Measurements from ENCODE around the gene PRR33. TPM values are rescaled to one million over a fixed set of nuclear protein-coding genes. Genes with fewer than 3 reads are reported as not detected.

Gene PRR33
- total and polyA plus RNA-seq, 4 donors = not detected

DNA sequence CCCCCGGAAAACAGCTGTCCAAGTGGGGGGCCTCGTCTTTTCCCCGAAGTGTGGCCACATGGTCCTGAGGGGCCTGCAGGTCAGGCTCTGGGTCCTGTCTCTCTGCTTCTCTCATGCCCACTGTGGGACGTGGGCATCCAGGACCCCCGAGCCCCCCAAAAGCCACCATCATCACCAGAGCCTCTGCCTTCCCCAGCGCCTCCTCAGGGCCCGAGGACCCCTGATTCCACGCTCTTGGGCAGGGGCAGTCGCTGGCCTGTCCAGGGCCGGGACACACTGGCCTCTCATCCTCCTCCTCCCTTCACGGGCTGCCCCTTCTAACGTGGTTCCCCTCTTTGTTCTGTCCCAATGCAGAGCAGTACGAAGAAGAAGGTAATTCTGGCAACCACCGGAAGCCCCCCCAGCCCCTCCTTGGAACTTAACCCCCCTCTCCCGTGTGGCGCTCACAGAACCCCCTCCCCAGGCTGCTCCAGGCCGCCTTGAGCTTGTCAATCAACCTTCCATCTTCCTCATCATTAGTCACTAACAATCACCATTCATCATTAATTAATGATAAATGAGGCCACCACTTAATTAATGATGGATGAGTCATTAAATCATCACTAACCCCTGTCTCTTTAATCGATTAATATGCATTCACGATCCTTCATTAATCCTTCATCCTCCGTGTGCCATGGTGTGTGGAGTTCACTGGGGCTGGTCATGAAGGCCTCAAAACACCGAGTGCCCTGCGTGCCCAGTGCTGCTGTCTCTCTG is 31.7 kb upstream of the PRR33 start:
- WGBS = 87% methylated on average over 22 of the region's 22 CpGs
- H3K9me3 ChIP-seq (ENCODE audit: control insufficient read depth in 4 of 4, low read length in 3 of 4) = no peaks in the 10 kb centered on the region
- H3K27ac ChIP-seq (ENCODE audit: low read depth in 1 of 2, low read length in 2 of 2) = no peak overlapping the region
- H3K4me1 ChIP-seq (ENCODE audit: control insufficient read depth in 4 of 4, insufficient read depth in 4 of 4, low read length in 3 of 4) = no peaks in the 10 kb centered on the region
- no peaks in the 10 kb centered on the region for H3K36me3 ChIP-seq (ENCODE audit: control insufficient read depth in 4 of 4, insufficient read depth in 3 of 4, low read depth in 1 of 4, low read length in 3 of 4)
- no peak overlapping the region for H3K9ac ChIP-seq (ENCODE audit: low read depth in 1 of 2, low read length in 2 of 2)
- no peak overlapping the region for H3K4me3 ChIP-seq (ENCODE audit: low read depth in 1 of 3, low read length in 3 of 3)
- H3K27me3 ChIP-seq (ENCODE audit: control insufficient read depth in 4 of 4, insufficient read depth in 4 of 4, low read length in 3 of 4) = no peaks in the 10 kb centered on the region
- no peak for DNase-seq (ENCODE audit: low spot score)
- TF ChIP-seq HNF4A (conservative IDR thresholded peaks at IDR 0.05) = no peak
- TF ChIP-seq, protein P1, sequence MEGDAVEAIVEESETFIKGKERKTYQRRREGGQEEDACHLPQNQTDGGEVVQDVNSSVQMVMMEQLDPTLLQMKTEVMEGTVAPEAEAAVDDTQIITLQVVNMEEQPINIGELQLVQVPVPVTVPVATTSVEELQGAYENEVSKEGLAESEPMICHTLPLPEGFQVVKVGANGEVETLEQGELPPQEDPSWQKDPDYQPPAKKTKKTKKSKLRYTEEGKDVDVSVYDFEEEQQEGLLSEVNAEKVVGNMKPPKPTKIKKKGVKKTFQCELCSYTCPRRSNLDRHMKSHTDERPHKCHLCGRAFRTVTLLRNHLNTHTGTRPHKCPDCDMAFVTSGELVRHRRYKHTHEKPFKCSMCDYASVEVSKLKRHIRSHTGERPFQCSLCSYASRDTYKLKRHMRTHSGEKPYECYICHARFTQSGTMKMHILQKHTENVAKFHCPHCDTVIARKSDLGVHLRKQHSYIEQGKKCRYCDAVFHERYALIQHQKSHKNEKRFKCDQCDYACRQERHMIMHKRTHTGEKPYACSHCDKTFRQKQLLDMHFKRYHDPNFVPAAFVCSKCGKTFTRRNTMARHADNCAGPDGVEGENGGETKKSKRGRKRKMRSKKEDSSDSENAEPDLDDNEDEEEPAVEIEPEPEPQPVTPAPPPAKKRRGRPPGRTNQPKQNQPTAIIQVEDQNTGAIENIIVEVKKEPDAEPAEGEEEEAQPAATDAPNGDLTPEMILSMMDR (IDR thresholded peaks at IDR 0.05; ENCODE audit: low read depth, low read length, missing input control) = no peak
- TF ChIP-seq YY1 (IDR thresholded peaks at IDR 0.05) = no peak
- TF ChIP-seq EGR1 (IDR thresholded peaks at IDR 0.05; ENCODE audit: low read depth in 2 of 2) = no peak
- no peak for TF ChIP-seq NR2F2 (IDR thresholded peaks at IDR 0.05)
- TF ChIP-seq JUND (IDR thresholded peaks at IDR 0.05) = no peak
- TF ChIP-seq FOXA2 (IDR thresholded peaks at IDR 0.05) = no peak
- TF ChIP-seq RXRA (IDR thresholded peaks at IDR 0.05) = no peak
- TF ChIP-seq RAD21 (IDR thresholded peaks at IDR 0.05) = no peak
- no peak for TF ChIP-seq HNF4G (IDR thresholded peaks at IDR 0.05)
- TF ChIP-seq GABPA (IDR thresholded peaks at IDR 0.05 in 1 of 2, conservative IDR thresholded peaks at IDR 0.05 in 1 of 2) = no peak
- TF ChIP-seq TAF1 (conservative IDR thresholded peaks at IDR 0.05) = no peak
- no peak for TF ChIP-seq FOXA1 (IDR thresholded peaks at IDR 0.05)
- no peak for TF ChIP-seq ZBTB33 (IDR thresholded peaks at IDR 0.05)
- TF ChIP-seq, protein P2, sequence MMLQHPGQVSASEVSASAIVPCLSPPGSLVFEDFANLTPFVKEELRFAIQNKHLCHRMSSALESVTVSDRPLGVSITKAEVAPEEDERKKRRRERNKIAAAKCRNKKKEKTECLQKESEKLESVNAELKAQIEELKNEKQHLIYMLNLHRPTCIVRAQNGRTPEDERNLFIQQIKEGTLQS (IDR thresholded peaks at IDR 0.05) = no peak
- TF ChIP-seq SP1 (IDR thresholded peaks at IDR 0.05) = no peak
- TF ChIP-seq, protein P3, sequence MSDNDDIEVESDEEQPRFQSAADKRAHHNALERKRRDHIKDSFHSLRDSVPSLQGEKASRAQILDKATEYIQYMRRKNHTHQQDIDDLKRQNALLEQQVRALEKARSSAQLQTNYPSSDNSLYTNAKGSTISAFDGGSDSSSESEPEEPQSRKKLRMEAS (IDR thresholded peaks at IDR 0.05) = no peak

GRCh38 chr11:1922481-1923081 is 30.9 kb upstream of the PRR33 start:
- WGBS = 76% methylated on average over 14 of the region's 14 CpGs
- H3K27me3 ChIP-seq (ENCODE audit: control insufficient read depth in 4 of 4, insufficient read depth in 4 of 4, low read length in 3 of 4) = no peaks in the 10 kb centered on the region
- no peaks in the 10 kb centered on the region for H3K36me3 ChIP-seq (ENCODE audit: control insufficient read depth in 4 of 4, insufficient read depth in 3 of 4, low read depth in 1 of 4, low read length in 3 of 4)
- H3K4me3 ChIP-seq (ENCODE audit: low read depth in 1 of 3, low read length in 3 of 3) = no peak overlapping the region
- no peak overlapping the region for H3K9ac ChIP-seq (ENCODE audit: low read depth in 1 of 2, low read length in 2 of 2)
- no peak overlapping the region for H3K27ac ChIP-seq (ENCODE audit: low read depth in 1 of 2, low read length in 2 of 2)
- no peak for DNase-seq (ENCODE audit: low spot score)
- H3K4me1 ChIP-seq (ENCODE audit: control insufficient read depth in 4 of 4, insufficient read depth in 4 of 4, low read length in 3 of 4) = no peaks in the 10 kb centered on the region
- no peaks in the 10 kb centered on the region for H3K9me3 ChIP-seq (ENCODE audit: control insufficient read depth in 4 of 4, low read length in 3 of 4)
- TF ChIP-seq, protein P2 (IDR thresholded peaks at IDR 0.05) = no peak
- no peak for TF ChIP-seq RXRA (IDR thresholded peaks at IDR 0.05)
